Measurements from ENCODE around the gene MARK4.

DNA sequence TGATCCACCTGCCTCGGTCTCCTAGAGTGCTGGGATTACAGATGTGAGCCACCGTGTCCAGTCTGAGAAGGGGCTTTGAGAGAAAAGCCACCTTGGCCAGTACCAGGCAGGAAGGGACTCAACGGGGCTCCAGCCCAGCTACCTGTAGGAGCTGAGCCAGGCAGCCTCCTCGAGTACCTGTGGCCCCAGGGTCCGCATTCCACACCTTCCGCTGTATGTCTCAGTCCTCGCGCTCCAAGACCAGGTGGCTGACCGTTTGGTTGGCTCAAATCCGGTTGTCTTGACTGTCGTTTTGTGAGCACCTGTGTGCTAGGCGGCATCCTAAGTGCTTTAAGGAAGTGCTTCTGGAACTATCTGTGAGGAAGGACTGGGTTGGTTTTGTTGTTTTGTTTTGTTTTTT lies 16.2 kb downstream of the MARK4 start:
- no peak for TF ChIP-seq POLR2AphosphoS5 (IDR thresholded peaks at IDR 0.05)
- TF ChIP-seq, protein P1, sequence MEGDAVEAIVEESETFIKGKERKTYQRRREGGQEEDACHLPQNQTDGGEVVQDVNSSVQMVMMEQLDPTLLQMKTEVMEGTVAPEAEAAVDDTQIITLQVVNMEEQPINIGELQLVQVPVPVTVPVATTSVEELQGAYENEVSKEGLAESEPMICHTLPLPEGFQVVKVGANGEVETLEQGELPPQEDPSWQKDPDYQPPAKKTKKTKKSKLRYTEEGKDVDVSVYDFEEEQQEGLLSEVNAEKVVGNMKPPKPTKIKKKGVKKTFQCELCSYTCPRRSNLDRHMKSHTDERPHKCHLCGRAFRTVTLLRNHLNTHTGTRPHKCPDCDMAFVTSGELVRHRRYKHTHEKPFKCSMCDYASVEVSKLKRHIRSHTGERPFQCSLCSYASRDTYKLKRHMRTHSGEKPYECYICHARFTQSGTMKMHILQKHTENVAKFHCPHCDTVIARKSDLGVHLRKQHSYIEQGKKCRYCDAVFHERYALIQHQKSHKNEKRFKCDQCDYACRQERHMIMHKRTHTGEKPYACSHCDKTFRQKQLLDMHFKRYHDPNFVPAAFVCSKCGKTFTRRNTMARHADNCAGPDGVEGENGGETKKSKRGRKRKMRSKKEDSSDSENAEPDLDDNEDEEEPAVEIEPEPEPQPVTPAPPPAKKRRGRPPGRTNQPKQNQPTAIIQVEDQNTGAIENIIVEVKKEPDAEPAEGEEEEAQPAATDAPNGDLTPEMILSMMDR (IDR thresholded peaks at IDR 0.05) = no peak

All from transverse colon (tissue), 4 donors.